ENCODE results near the gene DOCK9.

The DOCK9 gene

GRCh38 chr13:98959291-98959690, 18.6 kb downstream of the DOCK9 start:
- in situ Hi-C loops (cut with MboI; ENCODE audit: low pct_unique_long_range_greater_than_20kb, low sequenced_read_pairs): no loop called here
- no peak for DNase-seq

GRCh38 chr13:98958443-98958794, 19.4 kb downstream of the DOCK9 start:
- in situ Hi-C loops (cut with MboI; ENCODE audit: low pct_unique_long_range_greater_than_20kb, low sequenced_read_pairs): no loop called here
- no peak for DNase-seq

GRCh38 chr13:98957731-98958442, 20.0 kb downstream of the DOCK9 start:
- DNase-seq: no peak
- in situ Hi-C loops (cut with MboI; ENCODE audit: low pct_unique_long_range_greater_than_20kb, low sequenced_read_pairs): no loop called here

- DNase-seq: no peak
Measured at GRCh38 chr13:98955336-98955735, 22.5 kb downstream of the DOCK9 start.

GRCh38 chr13:98954313-98954712, 23.6 kb downstream of the DOCK9 start:
- DNase-seq: no peak
- in situ Hi-C loops (cut with MboI; ENCODE audit: low pct_unique_long_range_greater_than_20kb, low sequenced_read_pairs): no loop called here

More at GRCh38 chr13:98955336-98955735, 22.5 kb downstream of the DOCK9 start:
- in situ Hi-C loops (cut with MboI; ENCODE audit: low pct_unique_long_range_greater_than_20kb, low sequenced_read_pairs): no loop called here

GRCh38 chr13:98951266-98951665, 26.6 kb downstream of the DOCK9 start:
- in situ Hi-C loops (cut with MboI; ENCODE audit: low pct_unique_long_range_greater_than_20kb, low sequenced_read_pairs): no loop called here
- no peak for DNase-seq

GRCh38 chr13:98950705-98951104, 27.2 kb downstream of the DOCK9 start:
- DNase-seq: no peak
- in situ Hi-C loops (cut with MboI; ENCODE audit: low pct_unique_long_range_greater_than_20kb, low sequenced_read_pairs): no loop called here

- in situ Hi-C loops (cut with MboI; ENCODE audit: low pct_unique_long_range_greater_than_20kb, low sequenced_read_pairs): no loop called here
- DNase-seq: no peak
Measured at GRCh38 chr13:98947925-98948324, 29.9 kb downstream of the DOCK9 start.

GRCh38 chr13:98945863-98946605, 31.8 kb downstream of the DOCK9 start:
- in situ Hi-C loops (cut with MboI; ENCODE audit: low pct_unique_long_range_greater_than_20kb, low sequenced_read_pairs): no loop called here
- no peak for DNase-seq

- DNase-seq: no peak
- in situ Hi-C loops (cut with MboI; ENCODE audit: low pct_unique_long_range_greater_than_20kb, low sequenced_read_pairs): no loop called here
Measured at GRCh38 chr13:98944336-98944735, 33.5 kb downstream of the DOCK9 start.

GRCh38 chr13:98942997-98943396, 34.9 kb downstream of the DOCK9 start:
- DNase-seq: no peak
- in situ Hi-C loops (cut with MboI; ENCODE audit: low pct_unique_long_range_greater_than_20kb, low sequenced_read_pairs): no loop called here

GRCh38 chr13:98942485-98942884, 35.4 kb downstream of the DOCK9 start:
- DNase-seq: no peak
- in situ Hi-C loops (cut with MboI; ENCODE audit: low pct_unique_long_range_greater_than_20kb, low sequenced_read_pairs): no loop called here

- DNase-seq: no peak
- in situ Hi-C loops (cut with MboI; ENCODE audit: low pct_unique_long_range_greater_than_20kb, low sequenced_read_pairs): no loop called here
Measured at GRCh38 chr13:98941536-98941935, 36.3 kb downstream of the DOCK9 start.

- in situ Hi-C loops (cut with MboI; ENCODE audit: low pct_unique_long_range_greater_than_20kb, low sequenced_read_pairs): no loop called here
- DNase-seq: no peak
Measured at GRCh38 chr13:98941126-98941525, 36.7 kb downstream of the DOCK9 start.

GRCh38 chr13:98940325-98941001, 37.4 kb downstream of the DOCK9 start:
- in situ Hi-C loops (cut with MboI; ENCODE audit: low pct_unique_long_range_greater_than_20kb, low sequenced_read_pairs): no loop called here
- DNase-seq: no peak

GRCh38 chr13:98939660-98940191, 38.1 kb downstream of the DOCK9 start:
- no peak for DNase-seq
- in situ Hi-C loops (cut with MboI; ENCODE audit: low pct_unique_long_range_greater_than_20kb, low sequenced_read_pairs): no loop called here

GRCh38 chr13:98938801-98939200, 39.1 kb downstream of the DOCK9 start:
- DNase-seq: no peak
- in situ Hi-C loops (cut with MboI; ENCODE audit: low pct_unique_long_range_greater_than_20kb, low sequenced_read_pairs): no loop called here

GRCh38 chr13:98937911-98938381, 39.9 kb downstream of the DOCK9 start:
- no peak for DNase-seq
- in situ Hi-C loops (cut with MboI; ENCODE audit: low pct_unique_long_range_greater_than_20kb, low sequenced_read_pairs): no loop called here

GRCh38 chr13:98934243-98934642, 43.6 kb downstream of the DOCK9 start:
- in situ Hi-C loops (cut with MboI; ENCODE audit: low pct_unique_long_range_greater_than_20kb, low sequenced_read_pairs): no loop called here
- DNase-seq: no peak

GRCh38 chr13:98930151-98930591, 47.7 kb downstream of the DOCK9 start:
- in situ Hi-C loops (cut with MboI; ENCODE audit: low pct_unique_long_range_greater_than_20kb, low sequenced_read_pairs): no loop called here

More at GRCh38 chr13:98930151-98930591, 47.7 kb downstream of the DOCK9 start:
- DNase-seq: no peak

Data from KBM-7 (cell line).